ENCODE measurements around the gene PCBP2. TPM values are rescaled to one million over a fixed set of nuclear protein-coding genes. Genes with fewer than 3 reads are reported as not detected.

PCBP2 gene
- total RNA-seq, 2 experiments from 2014 or later, result 209 to 1,015 TPM

GRCh38 chr12:53483979-53484377 lies 32.1 kb downstream of the PCBP2 start:
- H3K27ac ChIP-seq (ENCODE audit: low read depth, low read length, poor library complexity, severe bottlenecking), result no peak overlapping the region
- H3K4me2 ChIP-seq (ENCODE audit: low read length), result no peak overlapping the region
- no peak overlapping the region for H2AFZ ChIP-seq (ENCODE audit: low read length)
- POLR2A ChIA-PET, result interaction anchor here (0.9 to 1.1 kb wide), 2 partner anchors 8 to 11 kb away, joined by 3 read pairs; no protein-coding TSS in a partner anchor
- no peaks in the 10 kb centered on the region for H3K4me1 ChIP-seq (ENCODE audit: insufficient read depth, low read length, poor library complexity, severe bottlenecking)
- TF ChIP-seq CTCF (conservative IDR thresholded peaks at IDR 0.05; ENCODE audit: low read length), result no peak
- TF ChIP-seq EZH2phosphoT487 (IDR thresholded peaks at IDR 0.05; ENCODE audit: borderline replicate concordance, low read depth, low read length), result no peak
- H3K9me2 ChIP-seq (ENCODE audit: insufficient read depth, low read length), result no peaks in the 10 kb centered on the region
- no peaks in the 10 kb centered on the region for H3K9me3 ChIP-seq (ENCODE audit: low read length)
- CTCF ChIA-PET (ENCODE audit: unreplicated experiment), result no interaction called here
- H4K20me1 ChIP-seq (ENCODE audit: insufficient read depth, low read length), result peaks cover 4% of the 10 kb centered on the region; the same call in 1 of the 2 replicates
- intact Hi-C loops (cut with micrococcal nuclease; ENCODE audit: unreplicated experiment), result no loop called here
- H3K79me2 ChIP-seq (ENCODE audit: insufficient read depth, low read depth, low read length), result no peaks in the 10 kb centered on the region; the same call in 1 of the 2 replicates
- no TSS peak for BruUV-seq (replicated peaks)
- DNase-seq (ENCODE audit: low spot score), result no peak
- H3K4me3 ChIP-seq (ENCODE audit: low read depth, low read length, poor library complexity, severe bottlenecking), result no peak overlapping the region
- H3K36me3 ChIP-seq (ENCODE audit: insufficient read depth, low read length), result peaks cover 90% of the 10 kb centered on the region

- ChIA-PET CTCF (ENCODE audit: unreplicated experiment) (no interaction called here), POLR2A (no interaction called here)
- no peak overlapping the region for H3K4me2 ChIP-seq (ENCODE audit: low read length)
- no peaks in the 10 kb centered on the region for H3K9me3 ChIP-seq (ENCODE audit: low read length)
- H3K4me3 ChIP-seq (ENCODE audit: low read depth, low read length, poor library complexity, severe bottlenecking), result no peak overlapping the region
- DNase-seq (ENCODE audit: low spot score), result no peak
- H3K9me2 ChIP-seq (ENCODE audit: insufficient read depth, low read length), result no peaks in the 10 kb centered on the region
- intact Hi-C loops (cut with micrococcal nuclease; ENCODE audit: unreplicated experiment), result no loop called here
- BruUV-seq (replicated peaks), result TSS peak; percentile 3
- H2AFZ ChIP-seq (ENCODE audit: low read length), result no peak overlapping the region
- H3K36me3 ChIP-seq (ENCODE audit: insufficient read depth, low read length), result peaks cover 81% of the 10 kb centered on the region
- H4K20me1 ChIP-seq (ENCODE audit: insufficient read depth, low read length), result peaks cover 4% of the 10 kb centered on the region; the same call in 1 of the 2 replicates
- TF ChIP-seq EZH2phosphoT487 (IDR thresholded peaks at IDR 0.05; ENCODE audit: borderline replicate concordance, low read depth, low read length), result no peak
- no peak for TF ChIP-seq CTCF (conservative IDR thresholded peaks at IDR 0.05; ENCODE audit: low read length)
- H3K79me2 ChIP-seq (ENCODE audit: insufficient read depth, low read depth, low read length), result no peaks in the 10 kb centered on the region
- H3K4me1 ChIP-seq (ENCODE audit: insufficient read depth, low read length, poor library complexity, severe bottlenecking), result no peaks in the 10 kb centered on the region
- no peak overlapping the region for H3K27ac ChIP-seq (ENCODE audit: low read depth, low read length, poor library complexity, severe bottlenecking)
Measured at GRCh38 chr12:53484686-53485575, 33.0 kb downstream of the PCBP2 start.

Data from OCI-LY7 (cell line).